Hematopoietic multipotent progenitor cell treated with erythropoietin and hydrocortisone succinate and interleukin-3 and kit ligand, for 8 days (in vitro differentiated cells): ENCODE results near the gene FAM204A.

ENCODE experiments used
- DNase-seq: peaks from one replicate; pipeline ENCODE4 v3.0.0-alpha.2; 2015

The FAM204A gene

GRCh38 chr10:118330295-118331076 lies 11.6 kb downstream of the FAM204A start:
- DNase-seq, result peak; percentile 37

GRCh38 chr10:118324140-118324539 lies 18.0 kb downstream of the FAM204A start:
- DNase-seq, result no peak

GRCh38 chr10:118321724-118322575 lies 20.2 kb downstream of the FAM204A start:
- DNase-seq, result no peak

GRCh38 chr10:118315629-118316028 lies 26.5 kb downstream of the FAM204A start:
- DNase-seq, result no peak

DNA sequence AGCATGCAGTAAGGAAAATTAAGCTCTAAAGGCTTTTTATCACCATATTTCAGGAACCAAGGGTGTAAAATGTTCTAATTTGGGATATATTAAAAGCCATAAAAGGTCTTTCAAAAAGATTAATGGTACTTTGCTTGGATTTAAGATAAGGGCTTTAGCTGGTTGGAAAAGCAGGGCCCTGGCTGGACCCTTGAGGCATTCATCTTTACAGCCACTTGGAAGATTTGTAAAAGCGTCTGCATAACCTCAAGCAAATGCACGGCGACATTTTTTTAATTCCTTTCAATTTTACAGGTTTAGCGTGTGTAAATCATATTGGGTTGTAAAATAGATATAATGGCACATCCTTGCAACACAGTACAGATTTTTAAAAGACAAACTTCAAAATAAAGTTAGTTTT lies 27.2 kb downstream of the FAM204A start:
- DNase-seq, result no peak

DNA sequence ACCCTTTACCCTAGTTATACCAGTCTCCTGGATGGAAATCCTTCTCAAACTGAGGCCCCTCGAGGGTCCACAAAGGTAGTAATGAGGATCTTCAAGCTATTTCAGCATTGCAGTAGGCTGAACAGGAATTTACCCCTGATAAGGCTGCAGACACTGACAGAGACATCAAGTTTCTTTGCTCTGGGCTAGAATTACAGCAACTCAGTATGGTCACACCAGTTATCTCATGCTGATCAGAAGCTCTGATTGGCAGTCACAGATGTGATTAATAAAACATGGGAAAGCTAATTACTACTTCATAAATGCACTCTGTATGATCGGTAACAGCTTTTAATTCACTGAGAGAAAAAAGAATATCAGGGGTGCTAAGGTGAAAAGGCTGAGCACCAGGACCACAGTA lies 30.6 kb downstream of the FAM204A start:
- no peak for DNase-seq

- DNase-seq, result no peak
Observed at GRCh38 chr10:118310822-118311221, 31.3 kb downstream of the FAM204A start.

GRCh38 chr10:118309911-118310310 lies 32.2 kb downstream of the FAM204A start:
- DNase-seq, result no peak

DNA sequence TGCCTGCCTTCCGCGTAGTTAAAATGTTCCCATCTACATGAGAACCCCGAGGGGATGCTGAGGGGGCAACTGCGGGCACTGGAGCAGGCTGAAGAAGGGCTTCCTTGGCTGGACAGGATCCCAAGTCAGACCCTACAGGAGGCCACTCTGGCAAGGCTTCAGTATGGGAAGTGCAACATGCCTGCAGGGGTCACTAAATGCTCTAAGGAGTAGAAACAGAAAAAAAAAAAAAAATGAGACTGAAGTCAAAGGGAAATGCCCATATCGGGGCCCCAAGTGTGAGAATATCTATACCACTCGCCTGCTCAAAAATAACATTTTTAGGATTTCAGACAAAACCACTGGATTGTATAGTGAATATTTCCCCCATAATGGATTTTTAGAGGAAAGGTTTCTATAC lies 33.5 kb downstream of the FAM204A start:
- no peak for DNase-seq

DNA sequence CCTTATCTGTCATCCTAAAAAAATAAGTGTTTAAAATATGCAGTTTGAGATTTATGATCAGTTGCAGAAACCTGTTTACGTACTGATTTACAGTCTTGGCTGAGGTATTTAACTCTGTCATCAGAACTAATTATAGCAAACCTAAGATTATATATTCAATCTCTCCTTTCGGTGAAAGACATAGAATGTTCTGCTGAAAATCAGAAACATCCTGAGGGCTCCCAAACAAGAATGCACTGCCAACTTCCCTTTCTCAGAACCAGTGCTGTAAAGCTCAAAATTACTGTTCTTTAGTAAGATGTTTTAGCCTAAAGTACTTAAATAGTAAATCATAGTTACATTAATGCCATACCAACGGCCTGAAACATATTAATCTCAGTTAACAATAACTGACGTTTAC lies 34.3 kb downstream of the FAM204A start:
- DNase-seq, result no peak

- no peak for DNase-seq
Observed at GRCh38 chr10:118307220-118307619, 34.9 kb downstream of the FAM204A start.

- DNase-seq, result no peak
Observed at GRCh38 chr10:118305730-118306129, 36.4 kb downstream of the FAM204A start.

DNA sequence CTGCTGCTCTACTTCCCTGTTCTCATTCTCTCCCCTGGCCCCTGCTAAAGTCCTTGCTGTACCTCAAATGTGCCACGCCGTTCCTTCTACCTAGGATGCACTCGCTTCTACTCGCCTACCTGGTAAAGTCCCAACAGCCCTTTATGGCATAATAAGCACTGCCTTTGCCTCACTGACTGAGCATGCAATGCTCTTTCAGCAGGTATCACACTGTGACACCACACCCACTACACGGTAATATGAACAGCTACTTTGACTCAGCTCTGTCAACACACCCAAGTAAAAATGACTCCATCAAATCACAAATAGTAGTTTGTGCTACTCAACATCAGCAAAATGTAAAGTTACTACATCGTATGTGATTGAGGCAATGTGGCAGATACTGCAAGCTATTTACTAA lies 37.6 kb downstream of the FAM204A start:
- DNase-seq, result no peak

GRCh38 chr10:118301211-118301610 lies 40.9 kb downstream of the FAM204A start:
- DNase-seq, result no peak

DNA sequence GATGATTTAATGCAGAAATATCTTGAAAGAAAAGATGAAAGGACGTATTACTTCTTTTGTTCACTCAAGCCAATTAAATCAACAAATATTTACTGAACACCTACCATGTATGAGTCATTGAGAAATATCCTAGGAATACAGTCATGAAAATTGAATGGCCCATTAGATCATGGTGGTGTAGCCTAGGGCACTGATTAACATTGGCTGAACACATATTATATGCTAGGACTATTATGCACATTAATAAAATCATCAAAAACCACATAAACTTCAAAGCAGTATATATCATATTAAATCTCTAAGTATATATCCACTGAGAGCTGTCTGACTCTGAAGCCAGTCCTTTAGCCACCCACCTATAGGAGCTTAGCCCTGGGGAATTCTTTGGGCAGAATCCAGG lies 41.8 kb downstream of the FAM204A start:
- no peak for DNase-seq

- no peak for DNase-seq
Observed at GRCh38 chr10:118298787-118299186, 43.3 kb downstream of the FAM204A start.

- no peak for DNase-seq
Observed at GRCh38 chr10:118291122-118291521, 51.0 kb downstream of the FAM204A start.

GRCh38 chr10:118290471-118290995 lies 51.6 kb downstream of the FAM204A start:
- no peak for DNase-seq

DNA sequence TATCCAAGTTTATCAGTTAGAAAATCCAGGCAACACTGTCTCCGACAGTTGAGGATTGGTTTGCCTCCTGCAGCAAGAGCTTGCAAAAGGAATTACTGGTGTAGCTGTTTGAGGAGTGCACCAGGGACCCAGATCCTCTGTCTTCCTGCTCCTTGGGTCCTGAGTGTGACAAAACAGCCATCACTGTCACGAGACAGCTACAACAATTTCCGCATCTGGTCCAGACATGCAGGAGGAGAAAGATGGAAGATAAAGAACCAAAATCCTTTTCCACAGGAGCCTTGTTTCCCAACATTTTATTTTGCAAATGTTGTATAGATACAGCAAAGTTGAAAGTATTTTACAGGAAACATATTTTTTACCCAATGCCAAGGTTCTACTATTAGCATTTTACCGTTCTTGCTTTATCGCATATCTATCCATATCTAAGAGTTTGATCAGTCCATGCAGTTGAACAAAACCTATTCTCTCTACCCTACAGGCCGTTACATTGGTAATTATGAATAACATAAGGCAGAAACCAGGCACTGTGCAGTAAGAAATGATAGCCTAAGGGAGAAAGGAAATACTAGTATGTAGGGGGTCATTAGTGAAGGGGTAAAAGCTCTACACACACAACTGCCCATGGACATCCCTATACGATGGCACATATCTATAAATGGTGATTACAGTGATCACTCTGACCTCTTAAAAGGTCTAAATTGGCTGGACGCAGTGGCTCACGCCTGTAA lies 54.9 kb downstream of the FAM204A start:
- no peak for DNase-seq

DNA sequence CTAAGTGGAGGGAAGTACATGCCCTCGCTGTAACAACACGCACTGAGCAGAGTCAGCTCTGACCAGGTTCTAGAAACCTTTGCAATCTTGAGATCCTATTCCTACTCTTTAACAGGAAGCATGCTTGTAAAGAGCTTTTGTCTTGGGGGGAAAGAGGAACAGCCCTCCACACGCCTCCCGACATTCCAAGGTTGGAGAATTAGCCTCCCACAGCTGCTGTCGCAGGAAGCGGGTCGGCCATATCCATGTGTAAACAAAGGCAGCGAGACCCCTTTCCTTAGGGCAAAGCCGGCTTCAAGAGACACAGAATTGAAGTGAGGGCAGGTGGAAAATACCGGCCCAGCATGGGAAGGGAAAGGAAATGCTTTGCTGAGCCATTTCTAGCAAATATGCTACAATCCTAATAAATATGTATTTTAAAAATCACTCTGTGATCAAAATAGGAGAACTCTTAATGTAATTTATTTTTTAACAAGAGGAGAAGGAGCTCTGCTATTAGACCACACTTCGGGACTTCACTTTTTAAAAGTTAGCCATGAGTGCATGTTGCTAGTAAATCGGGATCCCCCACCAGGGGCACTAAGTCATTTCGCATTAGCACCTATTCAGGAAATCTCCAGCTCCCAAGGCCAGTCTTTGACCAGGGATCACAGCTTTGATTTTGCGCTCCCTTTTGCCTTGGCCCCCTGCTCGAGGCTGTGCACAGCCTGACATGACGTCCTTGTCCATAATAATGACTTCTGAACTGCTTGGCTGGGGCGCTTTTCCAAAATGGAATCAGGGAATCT lies 55.9 kb downstream of the FAM204A start:
- no peak for DNase-seq

- DNase-seq, result no peak
Observed at GRCh38 chr10:118282670-118283069, 59.5 kb downstream of the FAM204A start.

DNA sequence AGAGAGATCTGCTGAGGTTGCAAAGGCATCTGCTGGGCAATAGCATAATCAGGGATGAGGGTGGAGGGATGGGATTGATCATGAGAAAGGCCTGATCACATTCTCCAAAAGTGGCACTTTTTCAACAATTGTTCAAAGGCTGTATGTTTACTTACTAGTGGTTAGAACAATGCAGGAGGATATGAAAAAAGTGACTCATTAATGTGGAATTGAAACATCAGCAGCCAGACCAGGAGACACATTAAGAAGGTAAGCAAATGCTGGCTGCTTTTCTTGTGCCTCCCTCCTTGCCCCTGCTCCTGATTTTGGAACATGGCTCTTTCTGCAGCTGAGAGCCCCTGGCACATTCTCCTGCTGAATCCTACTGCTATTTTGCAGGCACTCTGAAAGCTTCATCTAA lies 63.5 kb downstream of the FAM204A start:
- no peak for DNase-seq
